SK-N-SH treated with all-trans-retinoic acid at 6 μM for 48 hours (cell line): ENCODE results near the gene SEC22A.
A peak's percentile ranks its signal among the peaks of the same experiment; 100 is the strongest.

Experiments used
- ATAC-seq: fragments of 200-7000 bp; cut with Tn5 transposase; 3 replicates; pipeline ENCODE4 v1.9.1; 2020; ENCODE audit warnings: mild to moderate bottlenecking, moderate library complexity
- ARNTL ChIP-seq: fragments of 450-650 bp; formaldehyde crosslinking; IDR thresholded peaks from 2 replicates; pipeline ENCODE4 v1.5.0; 2020; ENCODE audit warnings: low read depth, mild to moderate bottlenecking, moderate library complexity, borderline replicate concordance
- BACH2 ChIP-seq: fragments of 250-450 bp; sonication (Bioruptor Pico); IDR thresholded peaks from 2 replicates; pipeline ENCODE4 v1.9.0; 2021; ENCODE audit warnings: mild to moderate bottlenecking, borderline replicate concordance
- CSDC2 ChIP-seq: fragments of 250-450 bp; sonication (Bioruptor Pico); IDR thresholded peaks from 2 replicates; pipeline ENCODE4 v1.5.0; 2020; ENCODE audit warnings: mild to moderate bottlenecking, moderate library complexity
- ESRRG ChIP-seq: fragments of 250-450 bp; sonication (Bioruptor Pico); IDR thresholded peaks from 2 replicates; pipeline ENCODE4 v1.6.1; 2021; ENCODE audit warnings: mild to moderate bottlenecking
- ISL1 ChIP-seq: fragments of 250-450 bp; sonication (Bioruptor Pico); IDR thresholded peaks from 2 replicates; pipeline ENCODE4 v2.1.2; 2022; ENCODE audit warnings: mild to moderate bottlenecking, moderate library complexity
- OSR1 ChIP-seq: fragments of 250-450 bp; sonication (Bioruptor Pico); IDR thresholded peaks from 2 replicates; pipeline ENCODE4 v1.8.0; 2022; ENCODE audit warnings: moderate library complexity, mild to moderate bottlenecking, inconsistent platforms
- PPARA ChIP-seq: fragments of 250-450 bp; sonication (Bioruptor Pico); IDR thresholded peaks from 2 replicates; pipeline ENCODE4 v1.5.0; 2020; ENCODE audit warnings: mild to moderate bottlenecking, borderline replicate concordance
- RARB ChIP-seq: fragments of 250-450 bp; sonication (Bioruptor Pico); IDR thresholded peaks from 2 replicates; pipeline ENCODE4 v1.8.0; 2021; ENCODE audit warnings: mild to moderate bottlenecking, moderate library complexity
- SNAI2 ChIP-seq: fragments of 250-450 bp; sonication (Bioruptor Pico); IDR thresholded peaks from 2 replicates; pipeline ENCODE4 v1.5.0; 2020; ENCODE audit warnings: mild to moderate bottlenecking, moderate library complexity
- TCF4 ChIP-seq: fragments of 250-450 bp; sonication (Bioruptor Pico); IDR thresholded peaks from 2 replicates; pipeline ENCODE4 v1.8.0; 2021; ENCODE audit warnings: mild to moderate bottlenecking, moderate library complexity, borderline replicate concordance
- TOX ChIP-seq: fragments of 250-450 bp; sonication (Bioruptor Pico); IDR thresholded peaks from 2 replicates; pipeline ENCODE4 v1.8.0; 2021; ENCODE audit warnings: mild to moderate bottlenecking, moderate library complexity, borderline replicate concordance
- ZC3H10 ChIP-seq: fragments of 250-450 bp; sonication (Bioruptor Pico); IDR thresholded peaks from 2 replicates; pipeline ENCODE4 v1.5.1; 2021; ENCODE audit warnings: mild to moderate bottlenecking, moderate library complexity
- ZFP3 ChIP-seq: fragments of 250-450 bp; sonication (Bioruptor Pico); IDR thresholded peaks from 2 replicates; pipeline ENCODE4 v1.5.0; 2020; ENCODE audit warnings: mild to moderate bottlenecking, moderate library complexity
- ZFP30 ChIP-seq: fragments of 450-650 bp; formaldehyde crosslinking; IDR thresholded peaks from 2 replicates; pipeline ENCODE4 v1.5.0; 2022; ENCODE audit warnings: mild to moderate bottlenecking, moderate library complexity
- ZNF70 ChIP-seq: fragments of 450-650 bp; formaldehyde crosslinking; IDR thresholded peaks from 2 replicates; pipeline ENCODE4 v1.5.0; 2020; ENCODE audit warnings: mild to moderate bottlenecking, moderate library complexity
- TF ChIP-seq, protein P1 (sequence below): fragments of 250-450 bp; sonication (Bioruptor Pico); IDR thresholded peaks from 2 replicates; pipeline ENCODE4 v1.8.0; 2021; ENCODE audit warnings: low read depth, mild to moderate bottlenecking, moderate library complexity, borderline replicate concordance
- TF ChIP-seq, protein P2 (sequence below): fragments of 250-450 bp; sonication (Bioruptor Pico); IDR thresholded peaks from 2 replicates; pipeline ENCODE4 v1.5.1; 2021; ENCODE audit warnings: mild to moderate bottlenecking, moderate library complexity
- TF ChIP-seq, protein P3 (sequence below): fragments of 250-450 bp; sonication (Bioruptor Pico); IDR thresholded peaks from 2 replicates; pipeline ENCODE4 v1.5.0; 2020; ENCODE audit warnings: mild to moderate bottlenecking, moderate library complexity
- TF ChIP-seq, protein P4 (sequence below): fragments of 250-450 bp; sonication (Bioruptor Pico); IDR thresholded peaks from 2 replicates; pipeline ENCODE4 v1.5.1; 2020; ENCODE audit warnings: low read depth, mild to moderate bottlenecking, moderate library complexity
- TF ChIP-seq, protein P5 (sequence below): fragments of 250-450 bp; sonication (Bioruptor Pico); IDR thresholded peaks from 2 replicates; pipeline ENCODE4 v1.8.0; 2020; ENCODE audit warnings: mild to moderate bottlenecking, moderate library complexity, borderline replicate concordance

Gene SEC22A

DNA sequence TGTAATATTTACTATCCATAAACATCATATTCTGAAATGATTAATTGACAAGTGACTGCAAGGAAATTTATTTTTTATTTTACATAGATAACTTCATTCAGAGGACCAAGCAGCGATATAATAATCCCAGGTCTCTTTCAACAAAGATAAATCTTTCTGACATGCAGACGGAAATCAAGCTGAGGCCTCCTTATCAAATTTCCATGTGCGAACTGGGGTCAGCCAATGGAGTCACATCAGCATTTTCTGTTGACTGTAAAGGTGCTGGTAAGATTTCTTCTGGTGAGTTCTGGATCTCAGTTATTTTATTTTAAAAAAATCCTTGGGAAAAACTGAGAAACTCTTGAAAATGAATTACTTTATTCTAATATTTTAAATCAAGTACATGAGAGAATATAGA is 23.3 kb downstream of the SEC22A start:
- no peak for ATAC-seq
- no peak for TF ChIP-seq CSDC2 (CRISPR knock-in tag)
- TF ChIP-seq, protein P1, sequence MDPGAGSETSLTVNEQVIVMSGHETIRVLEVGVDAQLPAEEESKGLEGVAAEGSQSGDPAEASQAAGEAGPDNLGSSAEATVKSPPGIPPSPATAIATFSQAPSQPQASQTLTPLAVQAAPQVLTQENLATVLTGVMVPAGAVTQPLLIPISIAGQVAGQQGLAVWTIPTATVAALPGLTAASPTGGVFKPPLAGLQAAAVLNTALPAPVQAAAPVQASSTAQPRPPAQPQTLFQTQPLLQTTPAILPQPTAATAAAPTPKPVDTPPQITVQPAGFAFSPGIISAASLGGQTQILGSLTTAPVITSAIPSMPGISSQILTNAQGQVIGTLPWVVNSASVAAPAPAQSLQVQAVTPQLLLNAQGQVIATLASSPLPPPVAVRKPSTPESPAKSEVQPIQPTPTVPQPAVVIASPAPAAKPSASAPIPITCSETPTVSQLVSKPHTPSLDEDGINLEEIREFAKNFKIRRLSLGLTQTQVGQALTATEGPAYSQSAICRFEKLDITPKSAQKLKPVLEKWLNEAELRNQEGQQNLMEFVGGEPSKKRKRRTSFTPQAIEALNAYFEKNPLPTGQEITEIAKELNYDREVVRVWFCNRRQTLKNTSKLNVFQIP (CRISPR knock-in tag), result no peak
- TF ChIP-seq ZC3H10, result no peak
- no peak for TF ChIP-seq TOX (CRISPR knock-in tag)
- no peak for TF ChIP-seq ESRRG (CRISPR knock-in tag)
- TF ChIP-seq ARNTL (CRISPR knock-in tag), result no peak
- no peak for TF ChIP-seq BACH2
- no peak for TF ChIP-seq OSR1
- TF ChIP-seq, protein P2, sequence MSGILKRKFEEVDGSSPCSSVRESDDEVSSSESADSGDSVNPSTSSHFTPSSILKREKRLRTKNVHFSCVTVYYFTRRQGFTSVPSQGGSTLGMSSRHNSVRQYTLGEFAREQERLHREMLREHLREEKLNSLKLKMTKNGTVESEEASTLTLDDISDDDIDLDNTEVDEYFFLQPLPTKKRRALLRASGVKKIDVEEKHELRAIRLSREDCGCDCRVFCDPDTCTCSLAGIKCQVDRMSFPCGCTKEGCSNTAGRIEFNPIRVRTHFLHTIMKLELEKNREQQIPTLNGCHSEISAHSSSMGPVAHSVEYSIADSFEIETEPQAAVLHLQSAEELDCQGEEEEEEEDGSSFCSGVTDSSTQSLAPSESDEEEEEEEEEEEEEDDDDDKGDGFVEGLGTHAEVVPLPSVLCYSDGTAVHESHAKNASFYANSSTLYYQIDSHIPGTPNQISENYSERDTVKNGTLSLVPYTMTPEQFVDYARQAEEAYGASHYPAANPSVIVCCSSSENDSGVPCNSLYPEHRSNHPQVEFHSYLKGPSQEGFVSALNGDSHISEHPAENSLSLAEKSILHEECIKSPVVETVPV (CRISPR knock-in tag), result no peak
- TF ChIP-seq, protein P3, sequence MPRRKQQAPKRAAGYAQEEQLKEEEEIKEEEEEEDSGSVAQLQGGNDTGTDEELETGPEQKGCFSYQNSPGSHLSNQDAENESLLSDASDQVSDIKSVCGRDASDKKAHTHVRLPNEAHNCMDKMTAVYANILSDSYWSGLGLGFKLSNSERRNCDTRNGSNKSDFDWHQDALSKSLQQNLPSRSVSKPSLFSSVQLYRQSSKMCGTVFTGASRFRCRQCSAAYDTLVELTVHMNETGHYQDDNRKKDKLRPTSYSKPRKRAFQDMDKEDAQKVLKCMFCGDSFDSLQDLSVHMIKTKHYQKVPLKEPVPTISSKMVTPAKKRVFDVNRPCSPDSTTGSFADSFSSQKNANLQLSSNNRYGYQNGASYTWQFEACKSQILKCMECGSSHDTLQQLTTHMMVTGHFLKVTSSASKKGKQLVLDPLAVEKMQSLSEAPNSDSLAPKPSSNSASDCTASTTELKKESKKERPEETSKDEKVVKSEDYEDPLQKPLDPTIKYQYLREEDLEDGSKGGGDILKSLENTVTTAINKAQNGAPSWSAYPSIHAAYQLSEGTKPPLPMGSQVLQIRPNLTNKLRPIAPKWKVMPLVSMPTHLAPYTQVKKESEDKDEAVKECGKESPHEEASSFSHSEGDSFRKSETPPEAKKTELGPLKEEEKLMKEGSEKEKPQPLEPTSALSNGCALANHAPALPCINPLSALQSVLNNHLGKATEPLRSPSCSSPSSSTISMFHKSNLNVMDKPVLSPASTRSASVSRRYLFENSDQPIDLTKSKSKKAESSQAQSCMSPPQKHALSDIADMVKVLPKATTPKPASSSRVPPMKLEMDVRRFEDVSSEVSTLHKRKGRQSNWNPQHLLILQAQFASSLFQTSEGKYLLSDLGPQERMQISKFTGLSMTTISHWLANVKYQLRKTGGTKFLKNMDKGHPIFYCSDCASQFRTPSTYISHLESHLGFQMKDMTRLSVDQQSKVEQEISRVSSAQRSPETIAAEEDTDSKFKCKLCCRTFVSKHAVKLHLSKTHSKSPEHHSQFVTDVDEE (CRISPR knock-in tag), result no peak
- no peak for TF ChIP-seq ISL1 (CRISPR knock-in tag)
- TF ChIP-seq SNAI2 (CRISPR knock-in tag), result no peak

DNA sequence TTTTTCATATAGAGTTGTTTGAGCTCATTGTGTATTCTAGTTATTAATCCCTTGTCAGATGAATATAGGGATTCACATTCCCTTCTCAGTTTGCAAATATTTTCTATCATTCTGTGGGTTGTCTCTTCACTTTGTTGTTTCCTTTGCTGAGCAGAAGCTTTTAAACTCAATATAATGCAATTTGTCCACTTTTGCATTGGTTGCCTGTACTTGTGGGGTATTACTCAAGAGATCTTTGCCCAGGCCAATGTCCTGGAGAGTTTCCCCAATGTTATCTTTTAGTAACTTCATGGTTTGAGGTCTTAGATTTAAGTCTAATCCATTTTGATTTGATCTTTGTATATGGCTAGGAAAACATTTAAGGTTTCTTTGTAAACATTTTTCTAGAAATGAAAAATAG is 24.8 kb downstream of the SEC22A start:
- TF ChIP-seq ZNF70 (CRISPR knock-in tag), result no peak
- TF ChIP-seq RARB (CRISPR knock-in tag), result no peak
- no peak for TF ChIP-seq SNAI2 (CRISPR knock-in tag)
- no peak for TF ChIP-seq ESRRG (CRISPR knock-in tag)
- no peak for TF ChIP-seq CSDC2 (CRISPR knock-in tag)
- TF ChIP-seq, protein P4, sequence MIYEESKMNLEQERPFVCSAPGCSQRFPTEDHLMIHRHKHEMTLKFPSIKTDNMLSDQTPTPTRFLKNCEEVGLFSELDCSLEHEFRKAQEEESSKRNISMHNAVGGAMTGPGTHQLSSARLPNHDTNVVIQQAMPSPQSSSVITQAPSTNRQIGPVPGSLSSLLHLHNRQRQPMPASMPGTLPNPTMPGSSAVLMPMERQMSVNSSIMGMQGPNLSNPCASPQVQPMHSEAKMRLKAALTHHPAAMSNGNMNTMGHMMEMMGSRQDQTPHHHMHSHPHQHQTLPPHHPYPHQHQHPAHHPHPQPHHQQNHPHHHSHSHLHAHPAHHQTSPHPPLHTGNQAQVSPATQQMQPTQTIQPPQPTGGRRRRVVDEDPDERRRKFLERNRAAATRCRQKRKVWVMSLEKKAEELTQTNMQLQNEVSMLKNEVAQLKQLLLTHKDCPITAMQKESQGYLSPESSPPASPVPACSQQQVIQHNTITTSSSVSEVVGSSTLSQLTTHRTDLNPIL (CRISPR knock-in tag), result no peak
- TF ChIP-seq ISL1 (CRISPR knock-in tag), result no peak
- TF ChIP-seq ZFP30 (CRISPR knock-in tag), result no peak
- TF ChIP-seq ARNTL (CRISPR knock-in tag), result no peak
- TF ChIP-seq, protein P3 (CRISPR knock-in tag), result no peak
- no peak for ATAC-seq

DNA sequence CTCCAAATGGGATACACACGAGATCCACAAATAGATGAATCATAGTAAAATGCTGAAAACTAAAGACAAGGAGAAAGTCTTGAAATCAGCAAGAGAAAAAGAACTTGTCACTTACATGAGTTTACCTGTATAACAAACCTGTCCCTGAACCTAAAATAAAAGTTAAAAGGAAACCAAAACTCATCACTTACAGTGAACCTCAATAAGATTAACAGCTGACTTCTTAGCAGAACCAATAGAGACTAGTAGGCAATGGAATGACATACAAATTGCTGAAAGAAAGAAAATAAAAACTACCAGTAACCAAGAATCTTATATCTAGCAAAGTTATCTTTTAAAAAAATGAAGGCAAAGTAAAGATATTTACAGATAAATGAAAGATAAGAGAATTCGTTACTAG is 27.4 kb downstream of the SEC22A start:
- ATAC-seq, result no peak
- TF ChIP-seq, protein P5, sequence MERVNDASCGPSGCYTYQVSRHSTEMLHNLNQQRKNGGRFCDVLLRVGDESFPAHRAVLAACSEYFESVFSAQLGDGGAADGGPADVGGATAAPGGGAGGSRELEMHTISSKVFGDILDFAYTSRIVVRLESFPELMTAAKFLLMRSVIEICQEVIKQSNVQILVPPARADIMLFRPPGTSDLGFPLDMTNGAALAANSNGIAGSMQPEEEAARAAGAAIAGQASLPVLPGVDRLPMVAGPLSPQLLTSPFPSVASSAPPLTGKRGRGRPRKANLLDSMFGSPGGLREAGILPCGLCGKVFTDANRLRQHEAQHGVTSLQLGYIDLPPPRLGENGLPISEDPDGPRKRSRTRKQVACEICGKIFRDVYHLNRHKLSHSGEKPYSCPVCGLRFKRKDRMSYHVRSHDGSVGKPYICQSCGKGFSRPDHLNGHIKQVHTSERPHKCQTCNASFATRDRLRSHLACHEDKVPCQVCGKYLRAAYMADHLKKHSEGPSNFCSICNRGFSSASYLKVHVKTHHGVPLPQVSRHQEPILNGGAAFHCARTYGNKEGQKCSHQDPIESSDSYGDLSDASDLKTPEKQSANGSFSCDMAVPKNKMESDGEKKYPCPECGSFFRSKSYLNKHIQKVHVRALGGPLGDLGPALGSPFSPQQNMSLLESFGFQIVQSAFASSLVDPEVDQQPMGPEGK (CRISPR knock-in tag), result no peak
- TF ChIP-seq ZC3H10, result no peak
- no peak for TF ChIP-seq ZFP3 (CRISPR knock-in tag)
- no peak for TF ChIP-seq PPARA (CRISPR knock-in tag)
- peak; percentile 68; the same call in 1 of the 2 replicates for TF ChIP-seq ZFP30 (CRISPR knock-in tag)
- no peak for TF ChIP-seq TCF4
- no peak for TF ChIP-seq TOX (CRISPR knock-in tag)
